ENCODE measurements around the gene SHROOM2.
"Not testable (repeated sequence)": the region's sequence is repeated elsewhere in the genome, so short reads cannot be mapped to it uniquely, and the experiment has no call there.

The SHROOM2 gene

GRCh38 chrX:9785944-9786797 lies at the start of gene SHROOM2:
TSS of gene SHROOM2 (plus strand) at chrX:9786429. CDS start at chrX:9786546, 117 bp downstream.
- no peak for FAIRE-seq

- FAIRE-seq: no peak
Observed at GRCh38 chrX:9737363-9737762, 48.9 kb upstream of the SHROOM2 start.

DNA sequence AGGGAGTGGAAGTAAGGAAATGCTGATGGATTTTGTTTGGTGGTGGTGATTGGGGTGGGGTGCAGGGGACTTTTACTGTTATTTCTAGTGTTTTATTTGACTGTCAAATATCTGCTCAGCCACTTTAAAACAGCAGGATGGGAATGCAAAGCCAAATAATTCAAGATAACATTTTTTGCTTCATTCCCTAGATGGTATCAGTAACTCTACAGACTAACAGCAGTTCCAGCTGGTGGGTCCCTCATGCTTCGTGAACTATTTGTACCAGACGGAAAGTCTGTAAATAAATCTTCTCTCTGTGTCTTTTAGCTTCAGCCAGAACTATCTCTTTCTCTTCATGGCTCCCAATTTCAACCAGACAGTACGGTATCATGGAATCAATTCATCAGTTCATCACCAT lies 48.1 kb upstream of the SHROOM2 start:
- no peak for FAIRE-seq

- no peak for FAIRE-seq
Observed at GRCh38 chrX:9739130-9739529, 47.1 kb upstream of the SHROOM2 start.

GRCh38 chrX:9745417-9746115 lies 40.7 kb upstream of the SHROOM2 start:
- FAIRE-seq: no peak

DNA sequence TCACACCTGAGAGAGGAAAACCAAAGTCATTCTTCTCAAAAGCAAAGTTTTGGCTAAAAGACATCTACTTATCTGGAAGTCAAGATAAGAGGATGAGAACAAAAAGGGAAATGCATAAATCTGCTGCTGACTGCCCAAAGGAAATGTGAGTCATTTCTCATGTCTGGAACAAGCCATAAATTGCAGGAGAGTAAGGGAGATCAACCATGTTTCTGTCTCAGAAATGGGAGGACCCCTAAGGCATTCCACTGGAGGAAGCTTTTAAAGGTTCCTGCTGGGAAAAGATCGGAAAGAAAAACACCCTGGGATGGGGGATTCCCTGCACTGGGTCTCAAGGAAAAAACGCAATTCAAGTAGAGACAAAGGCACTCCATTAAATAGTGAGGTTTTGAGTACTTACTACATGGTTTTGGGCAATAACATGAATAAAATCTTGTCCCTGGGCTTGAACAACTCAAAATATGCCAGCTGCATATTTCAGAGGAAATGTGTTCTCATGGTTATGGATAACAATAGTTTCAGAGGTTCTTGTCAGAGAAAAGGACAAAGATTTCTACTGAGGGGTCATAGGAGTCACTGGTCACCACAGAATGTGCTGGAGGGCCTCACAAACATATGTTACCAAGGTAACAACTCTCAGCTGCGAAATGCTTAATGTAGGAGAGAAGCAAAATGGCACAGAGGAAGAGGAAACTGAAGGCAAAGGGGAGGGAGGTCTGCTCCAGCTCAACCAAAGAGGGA lies 39.9 kb upstream of the SHROOM2 start:
- no peak for FAIRE-seq

GRCh38 chrX:9747644-9748043 lies 38.6 kb upstream of the SHROOM2 start:
- FAIRE-seq: no peak

DNA sequence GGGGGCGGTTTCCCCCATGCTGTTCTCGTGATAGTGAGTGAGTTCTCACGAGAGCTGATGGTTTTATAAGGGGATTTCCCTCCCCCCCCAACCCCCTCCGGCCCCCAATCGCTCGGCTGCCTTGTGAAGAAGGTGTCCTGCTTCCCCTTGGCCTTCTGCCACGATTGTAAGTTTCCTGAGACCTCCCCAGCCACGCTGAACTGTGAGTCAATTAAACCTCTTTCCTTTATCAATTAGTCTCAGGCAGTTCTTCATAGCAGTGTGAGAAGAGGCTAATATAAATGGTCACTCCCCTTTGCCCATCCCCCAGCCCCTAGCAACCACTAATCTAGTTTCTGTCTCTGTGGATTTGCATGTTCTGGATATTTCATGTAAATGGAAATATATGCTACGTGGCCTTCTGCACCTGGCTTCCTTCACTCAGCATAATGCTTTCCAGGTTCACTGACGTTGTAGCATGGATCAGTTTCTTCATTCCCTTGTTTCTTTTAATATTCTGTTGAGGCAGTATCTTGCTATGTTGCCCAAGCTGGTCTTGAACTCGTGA lies 37.0 kb upstream of the SHROOM2 start:
- no peak for FAIRE-seq

- no peak for FAIRE-seq
Observed at GRCh38 chrX:9757366-9757765, 28.9 kb upstream of the SHROOM2 start.

DNA sequence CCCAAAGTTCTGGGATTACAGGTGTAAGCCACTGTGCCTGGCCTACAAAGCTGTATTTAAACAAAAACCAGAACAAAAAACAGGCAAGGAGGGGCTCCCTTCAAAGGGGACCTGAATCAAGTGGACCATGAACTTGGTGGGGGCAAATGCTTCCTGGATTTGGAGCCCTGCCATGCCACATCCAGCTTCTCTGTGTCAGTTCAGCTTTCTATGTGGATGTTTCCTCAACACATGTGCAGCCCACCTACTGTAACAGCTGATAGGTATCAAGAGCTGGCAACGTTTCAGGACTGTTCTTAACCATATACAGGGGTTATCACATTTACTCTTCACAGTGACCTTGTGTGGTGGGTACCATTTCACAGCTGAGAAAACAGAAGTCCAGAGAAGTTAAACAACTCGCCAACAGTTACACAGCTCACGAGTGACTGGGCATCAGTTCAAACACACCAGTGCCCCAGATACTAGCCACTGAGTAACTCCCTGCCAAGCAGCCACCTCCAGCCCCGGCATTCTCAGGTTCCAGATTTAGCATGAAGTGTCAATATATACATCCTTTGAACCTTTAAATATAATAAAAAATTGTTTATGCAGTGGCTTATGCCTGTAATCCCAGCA lies 28.1 kb upstream of the SHROOM2 start:
- FAIRE-seq: no peak

- FAIRE-seq: no peak
Observed at GRCh38 chrX:9759337-9759736, 26.9 kb upstream of the SHROOM2 start.

GRCh38 chrX:9765072-9765736 lies 21.0 kb upstream of the SHROOM2 start:
- no peak for FAIRE-seq

- no peak for FAIRE-seq
Observed at GRCh38 chrX:9765737-9766097, 20.5 kb upstream of the SHROOM2 start, which contains the start of gene GPR143. TSS of gene GPR143 (minus strand) at chrX:9765847. CDS start at chrX:9765817, 30 bp downstream.

GRCh38 chrX:9767375-9767774 lies 18.9 kb upstream of the SHROOM2 start:
- no peak for FAIRE-seq

- not testable (repeated sequence) for FAIRE-seq
Observed at GRCh38 chrX:9768321-9768839, 17.8 kb upstream of the SHROOM2 start.

- no peak for FAIRE-seq
Observed at GRCh38 chrX:9770319-9770718, 15.9 kb upstream of the SHROOM2 start.

GRCh38 chrX:9772943-9773342 lies 13.3 kb upstream of the SHROOM2 start:
- FAIRE-seq: no peak

- FAIRE-seq: no peak
Observed at GRCh38 chrX:9775930-9776329, 10.3 kb upstream of the SHROOM2 start.

DNA sequence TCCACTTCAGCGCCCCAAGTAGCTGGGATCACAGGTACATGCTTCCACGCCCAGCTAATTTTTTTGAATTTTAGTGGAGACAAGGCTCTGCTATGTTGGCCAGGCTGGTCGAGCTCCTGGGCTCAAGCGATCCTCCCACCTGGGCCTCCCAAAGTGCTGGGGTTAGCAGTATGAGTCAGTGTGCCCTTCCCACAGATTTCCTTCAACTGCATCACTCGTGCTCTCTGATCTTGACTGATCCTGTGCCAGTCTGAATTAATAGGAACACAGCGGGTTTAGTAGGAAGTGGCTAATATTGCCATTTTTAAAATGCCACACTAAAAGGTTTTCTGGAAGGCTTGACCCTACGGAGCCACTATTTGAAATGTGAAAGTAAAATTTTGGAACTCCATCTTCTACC lies 4.3 kb upstream of the SHROOM2 start:
- FAIRE-seq: no peak

- FAIRE-seq: no peak
Observed at GRCh38 chrX:9784332-9784731, 1.9 kb upstream of the SHROOM2 start.

GRCh38 chrX:9785254-9785943 lies 830 bp upstream of the SHROOM2 start:
- FAIRE-seq: no peak
